ENCODE data around the gene ITSN1. TPM values are rescaled to one million over a fixed set of nuclear protein-coding genes. Genes with fewer than 3 reads are reported as not detected.
"Not testable (repeated sequence)": the region's sequence is repeated elsewhere in the genome, so short reads cannot be mapped to it uniquely, and the experiment has no call there.

ITSN1 gene
- total RNA-seq, 2 experiments from 2014 or later: 1.6 to 1.7 TPM

DNA sequence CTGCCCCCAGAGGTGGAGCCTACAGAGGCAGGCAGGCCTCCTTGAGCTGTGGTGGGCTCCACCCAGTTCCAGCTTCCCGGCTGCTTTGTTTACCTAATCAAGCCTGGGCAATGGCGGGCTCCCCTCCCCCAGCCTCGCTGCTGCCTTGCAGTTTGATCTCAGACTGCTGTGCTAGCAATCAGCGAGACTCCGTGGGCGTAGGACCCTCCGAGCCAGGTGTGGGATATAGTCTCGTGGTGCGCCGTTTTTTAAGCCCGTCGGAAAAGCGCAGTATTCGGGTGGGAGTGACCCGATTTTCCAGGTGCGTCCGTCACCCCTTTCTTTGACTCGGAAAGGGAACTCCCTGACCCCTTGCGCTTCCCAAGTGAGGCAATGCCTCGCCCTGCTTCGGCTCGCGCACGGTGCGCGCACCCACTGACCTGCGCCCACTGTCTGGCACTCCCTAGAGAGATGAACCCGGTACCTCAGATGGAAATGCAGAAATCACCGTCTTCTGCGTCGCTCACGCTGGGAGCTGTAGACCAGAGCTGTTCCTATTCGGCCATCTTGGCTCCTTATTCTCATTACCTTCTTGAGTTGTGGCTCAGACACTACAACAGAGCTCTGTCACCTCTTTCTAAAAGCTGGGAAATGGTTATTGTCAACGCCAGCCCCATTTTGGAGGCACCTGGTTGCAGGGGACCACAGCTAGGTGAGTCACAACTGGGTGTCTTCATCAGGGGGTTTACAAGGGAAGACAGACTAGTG, 288.9 kb downstream of the ITSN1 start:
- ATAC-seq (peak; percentile 91), DNase-seq (peak; percentile 73)
- POLR2A ChIA-PET: interaction anchor here (0.7 to 10.5 kb wide), 12 partner anchors 14 to 271 kb away, joined by 3 to 224 read pairs (median 4); partner anchors contain the start of genes MRPS6 and SLC5A3
- H3K27me3 Mint-ChIP-seq (ENCODE audit: low read depth); H3K9me3 Mint-ChIP-seq (ENCODE audit: insufficient read depth): not testable (repeated sequence)
- Mint-ChIP-seq H3K27ac (peak overlapping the region; percentile 98), H3K36me3 (ENCODE audit: low read depth) (peaks cover 33% of the 10 kb centered on the region), H3K4me1 (ENCODE audit: low read depth) (peaks cover 36% of the 10 kb centered on the region), H3K4me3 (peak overlapping the region; percentile 92)
- CTCF ChIA-PET: interaction anchor here (1.0 to 1.8 kb wide), 5 partner anchors 17 to 417 kb away, joined by 3 to 8 read pairs (median 4); no protein-coding TSS in a partner anchor

DNA sequence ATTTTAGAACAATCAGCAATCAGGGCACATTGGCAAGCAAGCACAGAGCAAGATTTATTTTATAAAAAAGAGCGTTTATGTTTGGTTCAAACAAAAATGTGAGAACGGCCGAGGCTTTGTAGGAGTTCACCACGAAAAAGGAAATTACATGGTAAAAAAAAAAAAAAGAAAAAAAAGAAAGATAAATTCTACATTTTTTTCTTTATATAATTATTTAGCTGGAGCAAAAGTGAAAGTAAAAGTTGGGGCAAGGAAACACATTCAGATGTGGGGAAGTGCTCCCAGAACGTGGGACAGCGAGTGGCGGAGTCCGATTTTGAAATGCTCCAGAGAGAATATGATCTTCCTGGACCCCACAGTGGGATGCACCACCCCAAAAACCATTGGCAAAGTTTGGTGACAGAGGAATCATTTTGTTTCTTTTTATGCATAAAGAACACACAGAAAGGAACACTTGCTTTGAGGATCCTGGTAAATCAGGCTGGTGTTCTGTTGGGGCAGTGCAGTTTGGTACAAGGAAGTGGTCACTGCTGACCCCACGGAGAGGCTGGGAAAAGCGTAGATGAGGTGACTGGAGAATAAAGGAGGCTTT, 289.6 kb downstream of the ITSN1 start:
- ATAC-seq (peak; percentile 44), DNase-seq (no peak)
- Mint-ChIP-seq H3K4me1 (ENCODE audit: low read depth) (peaks cover 43% of the 10 kb centered on the region), H3K9me3 (ENCODE audit: insufficient read depth) (no peaks in the 10 kb centered on the region), H3K36me3 (ENCODE audit: low read depth) (peaks cover 38% of the 10 kb centered on the region), H3K27ac (peak overlapping the region; percentile 98), H3K4me3 (peak overlapping the region; percentile 92), H3K27me3 (ENCODE audit: low read depth) (no peaks in the 10 kb centered on the region)
- CTCF ChIA-PET: interaction anchor here (1.0 to 5.6 kb wide), 7 partner anchors 8 to 416 kb away, joined by 3 to 52 read pairs (median 4); no protein-coding TSS in a partner anchor
- POLR2A ChIA-PET: interaction anchor here (0.7 to 10.5 kb wide), 11 partner anchors 13 to 270 kb away, joined by 3 to 224 read pairs (median 5); partner anchors contain the start of genes MRPS6 and SLC5A3

DNA sequence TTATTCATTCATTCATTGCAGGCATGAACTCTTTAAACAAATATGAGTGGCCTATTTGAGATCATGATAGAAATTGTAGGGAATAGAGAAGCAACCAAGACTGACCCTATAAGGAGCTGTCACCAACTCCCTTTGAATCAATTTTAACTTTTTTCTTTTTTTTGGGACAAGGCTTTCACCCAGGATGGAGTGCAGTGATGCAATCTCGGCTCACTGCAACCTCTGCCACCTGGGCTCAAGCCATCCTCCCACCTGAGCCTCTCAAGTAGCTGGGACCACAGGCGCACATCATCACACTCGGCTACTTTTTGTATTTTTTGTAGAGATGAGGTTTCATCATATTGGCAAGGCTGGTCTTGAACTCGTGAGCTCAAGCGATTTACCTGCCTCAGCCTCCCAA, 290.4 kb downstream of the ITSN1 start:
- DNase-seq (no peak), ATAC-seq (no peak)
- POLR2A ChIA-PET: interaction anchor here (1.3 to 10.5 kb wide), 8 partner anchors 11 to 390 kb away, joined by 3 to 224 read pairs (median 4); partner anchors contain the start of genes MRPS6, SLC5A3 and SON
- Mint-ChIP-seq H3K27me3 (ENCODE audit: low read depth) (no peaks in the 10 kb centered on the region), H3K36me3 (ENCODE audit: low read depth) (peaks cover 43% of the 10 kb centered on the region), H3K4me3 (peak overlapping the region; percentile 92), H3K9me3 (ENCODE audit: insufficient read depth) (no peaks in the 10 kb centered on the region), H3K4me1 (ENCODE audit: low read depth) (peaks cover 51% of the 10 kb centered on the region), H3K27ac (peak overlapping the region; percentile 98)
- CTCF ChIA-PET: interaction anchor here (0.7 to 5.6 kb wide), 8 partner anchors 9 to 269 kb away, joined by 3 to 52 read pairs (median 4); partner anchors contain the start of genes MRPS6 and SLC5A3

DNA sequence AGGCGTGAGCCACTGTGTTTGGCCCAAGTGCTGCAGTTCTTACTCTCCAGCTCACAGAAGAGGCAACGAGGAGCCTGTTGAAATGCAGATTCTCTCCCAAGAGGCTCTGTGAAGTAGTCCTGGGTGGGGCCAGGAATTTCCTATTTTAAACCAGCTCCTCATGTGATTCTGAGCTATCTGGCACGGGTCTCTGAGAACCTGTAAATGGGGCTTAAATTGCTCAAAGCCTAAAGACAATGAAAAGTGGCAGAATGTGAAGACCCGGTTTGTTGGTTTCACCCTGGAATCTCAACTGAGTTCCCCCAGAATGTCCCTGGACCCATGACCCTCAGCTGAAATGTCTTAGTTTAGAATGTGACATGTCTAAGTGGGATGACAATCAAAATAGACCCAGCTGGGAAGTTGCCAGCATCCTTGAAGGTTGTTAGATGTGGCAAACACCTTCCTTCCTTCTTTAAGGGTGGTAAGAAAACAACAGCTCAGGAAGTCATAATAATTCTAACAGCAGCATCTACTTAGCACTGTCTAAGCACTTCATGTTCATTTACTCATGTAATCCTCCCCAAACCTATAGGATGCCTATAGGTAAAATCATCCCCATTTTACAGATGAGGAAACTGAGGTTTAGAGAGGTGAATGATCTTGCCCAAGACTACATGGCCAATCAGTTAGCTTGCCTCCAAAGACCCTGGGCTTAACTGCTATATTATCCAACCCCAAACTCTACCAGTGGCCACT, 294.2 kb downstream of the ITSN1 start:
- H3K4me1 Mint-ChIP-seq (ENCODE audit: low read depth): peaks cover 81% of the 10 kb centered on the region
- H3K36me3 Mint-ChIP-seq (ENCODE audit: low read depth): peaks cover 71% of the 10 kb centered on the region
- ATAC-seq: peak; percentile 64
- H3K27me3 Mint-ChIP-seq (ENCODE audit: low read depth): no peaks in the 10 kb centered on the region
- H3K4me3 Mint-ChIP-seq: peak overlapping the region; percentile 53
- DNase-seq: peak; percentile 38
- ChIA-PET CTCF (interaction anchor here (0.9 to 5.6 kb wide), 7 partner anchors 10 to 416 kb away, joined by 3 to 52 read pairs (median 6); partner anchors contain the start of genes MRPS6 and SLC5A3), POLR2A (interaction anchor here (0.6 to 10.5 kb wide), 3 partner anchors 9 to 13 kb away, joined by 3 to 224 read pairs (median 6); no protein-coding TSS in a partner anchor)
- H3K27ac Mint-ChIP-seq: peak overlapping the region; percentile 91
- H3K9me3 Mint-ChIP-seq (ENCODE audit: insufficient read depth): peaks cover 5% of the 10 kb centered on the region

DNA sequence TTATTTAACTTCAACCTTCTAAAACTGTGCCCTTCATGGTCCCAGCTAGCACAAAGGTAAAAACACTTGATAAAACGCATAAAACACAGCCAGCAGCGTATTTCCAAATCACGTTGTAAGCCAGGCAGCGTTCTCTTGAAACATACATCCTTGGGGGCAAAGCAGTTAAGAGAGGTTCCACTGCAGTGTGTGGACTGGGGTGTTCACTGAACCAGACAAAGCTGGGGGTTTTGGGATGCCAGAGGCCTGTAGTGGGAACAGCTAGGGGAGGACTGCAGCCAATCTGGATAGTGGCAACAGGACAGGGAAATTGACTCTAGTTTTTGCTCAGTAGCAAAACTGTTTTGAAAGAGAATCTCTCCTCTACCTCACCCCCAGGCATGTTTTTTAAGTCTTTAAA, 294.8 kb downstream of the ITSN1 start:
- Mint-ChIP-seq H3K9me3 (ENCODE audit: insufficient read depth) (peaks cover 5% of the 10 kb centered on the region), H3K27ac (peak overlapping the region; percentile 91), H3K4me1 (ENCODE audit: low read depth) (peaks cover 78% of the 10 kb centered on the region), H3K27me3 (ENCODE audit: low read depth) (no peaks in the 10 kb centered on the region), H3K4me3 (peak overlapping the region; percentile 53), H3K36me3 (ENCODE audit: low read depth) (peaks cover 68% of the 10 kb centered on the region)
- peak; percentile 22 for DNase-seq
- CTCF ChIA-PET: interaction anchor here (0.9 to 5.6 kb wide), 6 partner anchors 9 to 192 kb away, joined by 3 to 52 read pairs (median 8); partner anchors contain the start of genes MRPS6 and SLC5A3
- peak; percentile 34 for ATAC-seq
- POLR2A ChIA-PET: interaction anchor here (1.1 to 10.5 kb wide), 2 partner anchors 9 to 12 kb away, joined by 6 to 224 read pairs; no protein-coding TSS in a partner anchor

DNA sequence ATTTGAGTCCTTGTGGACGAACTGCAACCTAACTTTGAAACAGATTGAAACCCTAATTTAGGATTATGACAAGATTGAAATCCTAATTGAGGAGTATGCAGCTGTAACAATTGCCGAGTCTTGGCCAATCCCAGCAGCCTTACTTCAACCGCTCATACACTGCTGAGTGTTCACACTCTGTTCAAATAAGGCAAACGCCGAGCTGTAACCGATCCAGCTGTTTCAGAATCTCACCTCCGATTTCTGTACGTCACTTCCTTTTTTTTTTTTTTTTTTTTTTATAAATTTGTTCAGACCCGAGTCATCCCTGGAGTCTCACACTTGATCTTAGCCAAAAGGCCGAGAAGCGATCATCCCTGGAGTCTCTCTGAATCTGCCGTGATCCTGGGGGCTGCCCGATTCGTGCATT, 295.6 kb downstream of the ITSN1 start:
- Mint-ChIP-seq H3K9me3 (ENCODE audit: insufficient read depth) (peaks cover 5% of the 10 kb centered on the region), H3K36me3 (ENCODE audit: low read depth) (peaks cover 67% of the 10 kb centered on the region), H3K27ac (peak overlapping the region; percentile 91), H3K4me3 (peak overlapping the region; percentile 15), H3K27me3 (ENCODE audit: low read depth) (no peaks in the 10 kb centered on the region), H3K4me1 (ENCODE audit: low read depth) (peaks cover 75% of the 10 kb centered on the region)
- ATAC-seq: peak; percentile 26
- POLR2A ChIA-PET: interaction anchor here (10.5 kb wide), 1 partner anchor 11 kb away, joined by 224 read pairs; no protein-coding TSS in a partner anchor
- CTCF ChIA-PET: interaction anchor here (1.2 to 2.1 kb wide), 5 partner anchors 10 to 191 kb away, joined by 3 to 13 read pairs (median 7); no protein-coding TSS in a partner anchor
- DNase-seq: peak; percentile 39

DNA sequence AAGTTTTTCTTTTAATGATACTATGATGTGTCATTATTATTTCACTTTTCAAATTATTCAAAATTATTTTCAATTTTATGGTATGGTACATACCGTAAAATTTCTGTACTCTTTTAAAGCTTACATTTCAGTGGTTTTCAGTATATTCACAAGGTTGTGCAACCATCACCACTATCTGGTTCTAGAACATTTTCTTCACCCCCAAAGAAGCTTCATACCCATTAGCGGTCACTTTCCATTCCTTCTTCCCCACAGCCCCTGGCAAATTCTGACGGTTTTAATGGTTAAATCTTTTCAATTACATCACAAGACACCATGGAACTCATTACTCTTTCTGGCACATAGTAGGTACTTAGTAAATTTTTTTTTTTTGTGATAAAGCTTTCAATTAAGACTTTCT, 296.1 kb downstream of the ITSN1 start:
- H3K36me3 Mint-ChIP-seq (ENCODE audit: low read depth): peaks cover 67% of the 10 kb centered on the region
- CTCF ChIA-PET: interaction anchor here (1.2 to 1.9 kb wide), 4 partner anchors 9 to 191 kb away, joined by 3 to 10 read pairs (median 6); no protein-coding TSS in a partner anchor

DNA sequence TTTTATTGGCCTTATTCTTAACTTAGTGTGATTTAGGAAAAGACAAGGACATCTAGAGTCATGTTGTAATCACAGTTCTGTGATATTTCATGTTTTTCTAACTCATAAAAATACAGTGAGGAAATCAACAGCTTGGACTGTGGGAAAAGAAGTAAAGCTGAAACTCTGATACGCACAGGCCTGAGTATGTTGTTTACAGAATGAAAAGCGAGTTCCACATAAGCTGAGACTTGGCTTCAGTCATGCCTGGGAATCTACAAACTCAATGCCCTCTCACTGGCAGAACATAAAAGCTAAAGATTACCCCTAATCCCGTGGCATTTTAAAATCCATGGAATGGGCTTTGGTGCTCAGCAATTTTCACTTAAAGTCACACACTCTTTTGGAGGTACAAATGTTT, 296.9 kb downstream of the ITSN1 start:
- POLR2A ChIA-PET: interaction anchor here (10.5 kb wide), 1 partner anchor 9 kb away, joined by 224 read pairs; no protein-coding TSS in a partner anchor
- Mint-ChIP-seq H3K9me3 (ENCODE audit: insufficient read depth) (peaks cover 5% of the 10 kb centered on the region), H3K4me3 (no peak overlapping the region), H3K27me3 (ENCODE audit: low read depth) (no peaks in the 10 kb centered on the region), H3K27ac (peak overlapping the region; percentile 20), H3K36me3 (ENCODE audit: low read depth) (peaks cover 72% of the 10 kb centered on the region), H3K4me1 (ENCODE audit: low read depth) (peaks cover 64% of the 10 kb centered on the region)
- CTCF ChIA-PET: interaction anchor here (1.0 to 1.9 kb wide), 5 partner anchors 9 to 409 kb away, joined by 3 to 10 read pairs (median 4); no protein-coding TSS in a partner anchor
- ATAC-seq (no peak), DNase-seq (peak; percentile 5)

More for the DNA sequence above, 296.1 kb downstream of the ITSN1 start:
- no peak for DNase-seq
- POLR2A ChIA-PET: interaction anchor here (10.5 kb wide), 1 partner anchor 10 kb away, joined by 224 read pairs; no protein-coding TSS in a partner anchor
- H3K9me3 Mint-ChIP-seq (ENCODE audit: insufficient read depth): peaks cover 5% of the 10 kb centered on the region
- peak overlapping the region; percentile 91 for H3K27ac Mint-ChIP-seq
- no peak for ATAC-seq
- no peaks in the 10 kb centered on the region for H3K27me3 Mint-ChIP-seq (ENCODE audit: low read depth)
- no peak overlapping the region for H3K4me3 Mint-ChIP-seq
- peaks cover 70% of the 10 kb centered on the region for H3K4me1 Mint-ChIP-seq (ENCODE audit: low read depth)

DNA sequence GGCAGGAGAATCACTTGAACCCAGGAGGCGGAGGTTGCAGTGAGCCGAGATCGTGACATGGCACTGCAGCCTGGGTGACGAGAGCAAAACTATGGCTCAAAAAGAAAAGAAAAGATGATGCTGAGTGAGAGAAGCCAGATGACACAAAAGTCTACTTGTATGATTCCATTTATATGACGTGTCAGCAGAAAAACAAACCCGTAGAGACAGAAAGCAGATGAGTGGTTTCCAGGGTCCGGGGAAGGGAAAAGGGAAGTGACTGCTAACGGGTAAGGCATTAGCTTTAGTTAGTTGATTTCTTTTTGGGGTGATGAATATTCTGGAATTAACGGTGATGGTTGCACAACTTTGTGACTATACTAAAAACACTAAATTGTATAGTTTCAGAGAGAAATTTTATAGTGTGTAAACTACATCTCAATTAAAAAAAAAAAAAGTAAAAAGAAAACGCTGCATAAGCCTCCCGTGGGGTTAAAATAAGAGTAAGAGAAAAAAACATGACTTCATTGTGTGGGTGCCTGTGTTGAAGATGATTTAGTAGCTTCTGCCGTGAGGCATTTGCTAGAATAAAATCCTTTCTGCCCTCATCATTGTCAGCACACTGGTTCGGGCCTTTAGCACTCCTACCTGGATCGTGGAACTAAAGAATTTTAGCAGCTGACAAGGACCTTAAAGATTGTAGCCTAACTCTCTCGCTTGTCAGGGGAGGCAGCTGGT, 298.0 kb downstream of the ITSN1 start:
- CTCF ChIA-PET: interaction anchor here (3.5 kb wide), 1 partner anchor 16 kb away, joined by 21 read pairs; no protein-coding TSS in a partner anchor
- ATAC-seq (no peak), DNase-seq (no peak)
- H3K4me3 Mint-ChIP-seq: no peak overlapping the region
- peaks cover 10% of the 10 kb centered on the region for H3K9me3 Mint-ChIP-seq (ENCODE audit: insufficient read depth)
- H3K27me3 Mint-ChIP-seq (ENCODE audit: low read depth): no peaks in the 10 kb centered on the region
- no peak overlapping the region for H3K27ac Mint-ChIP-seq
- H3K36me3 Mint-ChIP-seq (ENCODE audit: low read depth): peaks cover 75% of the 10 kb centered on the region
- peaks cover 65% of the 10 kb centered on the region for H3K4me1 Mint-ChIP-seq (ENCODE audit: low read depth)
- POLR2A ChIA-PET: interaction anchor here (10.5 kb wide), 1 partner anchor 8 kb away, joined by 224 read pairs; no protein-coding TSS in a partner anchor

DNA sequence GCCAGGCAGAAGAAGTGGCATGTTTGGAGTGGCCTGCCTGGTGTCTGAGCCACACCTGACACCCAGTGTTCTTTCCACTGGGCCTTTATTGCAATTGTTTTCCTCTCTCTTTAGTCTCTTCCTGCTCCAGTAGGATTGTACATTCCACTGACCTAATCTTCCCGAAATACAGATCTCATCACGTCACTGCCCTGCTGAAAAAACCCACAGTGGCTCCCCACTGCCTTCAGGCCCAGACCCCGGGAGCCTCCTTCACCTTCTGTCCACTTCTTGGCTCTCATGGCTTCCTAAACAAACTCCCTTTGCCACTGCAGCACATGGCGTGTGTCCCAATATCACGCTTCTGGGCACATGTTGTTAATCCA, 298.6 kb downstream of the ITSN1 start:
- peaks cover 73% of the 10 kb centered on the region for H3K36me3 Mint-ChIP-seq (ENCODE audit: low read depth)
- H3K27ac Mint-ChIP-seq: no peak overlapping the region

More for the DNA sequence above, 298.6 kb downstream of the ITSN1 start:
- H3K4me1 Mint-ChIP-seq (ENCODE audit: low read depth): peaks cover 62% of the 10 kb centered on the region
- no peaks in the 10 kb centered on the region for H3K27me3 Mint-ChIP-seq (ENCODE audit: low read depth)
- no peak for ATAC-seq
- no peak overlapping the region for H3K4me3 Mint-ChIP-seq
- DNase-seq: peak; percentile 19
- peaks cover 10% of the 10 kb centered on the region for H3K9me3 Mint-ChIP-seq (ENCODE audit: insufficient read depth)
- ChIA-PET CTCF (interaction anchor here (3.5 kb wide), 1 partner anchor 17 kb away, joined by 21 read pairs; no protein-coding TSS in a partner anchor), POLR2A (interaction anchor here (10.5 kb wide), 1 partner anchor 8 kb away, joined by 224 read pairs; no protein-coding TSS in a partner anchor)
